NCI-H510A treated with DMSO at 0.1 percent for 48 hours (cell line): ENCODE data around the gene USP5.
A peak's percentile ranks its signal among the peaks of the same experiment; 100 is the strongest.
"Not testable (repeated sequence)": the region's sequence is repeated elsewhere in the genome, so short reads cannot be mapped to it uniquely, and the experiment has no call there.

Source experiments
- DNase-seq: peaks from one replicate; lab custom pipeline; 2025; lab: John Stamatoyannopoulos, UW

The USP5 gene

GRCh38 chr12:6887460-6887859, 35.5 kb downstream of the USP5 start:
- DNase-seq: no peak

DNA sequence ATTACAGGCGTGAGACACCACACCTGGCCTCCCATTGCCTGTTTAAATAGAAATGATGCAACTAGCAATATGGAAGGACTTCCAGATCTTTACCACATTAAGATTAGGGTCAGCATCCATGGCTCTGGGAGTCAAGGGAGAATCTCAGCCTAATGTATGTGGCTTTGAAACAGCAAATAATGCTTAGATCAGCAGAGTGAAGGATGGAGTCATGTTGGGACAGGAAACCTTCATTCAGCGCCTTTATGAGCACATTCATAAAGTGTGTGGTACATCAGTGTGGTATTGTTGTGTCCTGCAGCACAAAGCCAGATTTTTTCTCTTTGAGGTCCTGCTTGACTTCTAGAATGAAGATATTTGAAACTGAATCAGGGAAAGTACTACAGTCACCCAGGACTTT, 36.4 kb downstream of the USP5 start:
- DNase-seq: no peak

- not testable (repeated sequence) for DNase-seq
These were observed 36.8 kb downstream of the USP5 start for GRCh38 chr12:6888794-6889193.

- not testable (repeated sequence) for DNase-seq
These were observed 38.0 kb downstream of the USP5 start for GRCh38 chr12:6889775-6890573.

- DNase-seq: peak; percentile 84
These were observed 39.1 kb downstream of the USP5 start for GRCh38 chr12:6890789-6891645.

- no peak for DNase-seq
These were observed 39.7 kb downstream of the USP5 start for GRCh38 chr12:6891646-6892001.

- not testable (repeated sequence) for DNase-seq
These were observed 40.7 kb downstream of the USP5 start for GRCh38 chr12:6892683-6893082.

GRCh38 chr12:6894321-6894720, 42.4 kb downstream of the USP5 start:
- DNase-seq: no peak

- DNase-seq: no peak
These were observed 45.0 kb downstream of the USP5 start for GRCh38 chr12:6896846-6897435.

- no peak for DNase-seq
These were observed 47.5 kb downstream of the USP5 start for GRCh38 chr12:6899427-6899826.

GRCh38 chr12:6899837-6900519, 48.0 kb downstream of the USP5 start:
- DNase-seq: no peak

GRCh38 chr12:6902448-6902847, 50.5 kb downstream of the USP5 start:
- DNase-seq: no peak

DNA sequence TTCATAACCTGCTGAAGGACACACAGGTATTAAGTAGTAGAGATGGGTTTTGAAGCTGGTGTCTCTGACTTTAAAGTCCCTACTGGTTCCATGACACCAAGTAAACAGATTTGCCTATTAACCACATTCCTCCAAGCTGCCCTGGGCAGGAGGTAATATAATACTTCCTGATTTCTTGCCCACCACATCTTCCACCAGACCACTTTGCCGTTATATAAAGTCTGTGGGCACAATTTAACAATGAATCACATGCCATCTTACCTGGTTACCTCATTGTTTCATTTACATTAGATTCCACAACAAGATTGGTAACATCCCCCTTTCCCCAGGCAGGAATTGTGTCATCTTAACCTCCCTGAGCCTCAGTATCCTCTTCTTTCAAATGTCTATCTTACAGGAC, 51.8 kb downstream of the USP5 start:
- no peak for DNase-seq

- DNase-seq: peak; percentile 90
These were observed 52.6 kb downstream of the USP5 start, which contains the start of gene LRRC23 for GRCh38 chr12:6904280-6905276. TSS of gene LRRC23 (plus strand) at chr12:6904822. CDS start at chr12:6905634, 812 bp downstream.

GRCh38 chr12:6905414-6906040, 53.6 kb downstream of the USP5 start:
- no peak for DNase-seq

DNA sequence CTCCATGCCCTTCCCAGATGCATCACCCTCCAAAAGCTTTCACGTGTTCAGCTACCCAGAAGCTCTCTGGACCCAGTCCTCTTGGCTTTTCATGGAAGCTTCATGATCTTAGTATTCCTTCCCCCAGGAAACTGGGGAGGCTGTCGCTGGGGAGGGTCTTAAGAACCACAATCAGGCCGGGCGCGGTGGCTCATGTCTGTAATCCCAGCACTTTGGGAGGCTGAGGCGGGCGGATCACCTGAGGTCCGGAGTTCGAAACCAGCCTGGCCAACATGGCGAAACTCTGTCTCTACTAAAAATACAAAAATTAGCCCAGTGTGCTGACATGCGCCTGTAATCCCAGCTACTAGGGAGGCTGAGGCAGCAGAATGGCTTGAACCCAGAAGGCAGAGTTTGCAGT, 56.2 kb downstream of the USP5 start:
- DNase-seq: not testable (repeated sequence)

GRCh38 chr12:6909421-6910145, 57.6 kb downstream of the USP5 start:
- no peak for DNase-seq

DNA sequence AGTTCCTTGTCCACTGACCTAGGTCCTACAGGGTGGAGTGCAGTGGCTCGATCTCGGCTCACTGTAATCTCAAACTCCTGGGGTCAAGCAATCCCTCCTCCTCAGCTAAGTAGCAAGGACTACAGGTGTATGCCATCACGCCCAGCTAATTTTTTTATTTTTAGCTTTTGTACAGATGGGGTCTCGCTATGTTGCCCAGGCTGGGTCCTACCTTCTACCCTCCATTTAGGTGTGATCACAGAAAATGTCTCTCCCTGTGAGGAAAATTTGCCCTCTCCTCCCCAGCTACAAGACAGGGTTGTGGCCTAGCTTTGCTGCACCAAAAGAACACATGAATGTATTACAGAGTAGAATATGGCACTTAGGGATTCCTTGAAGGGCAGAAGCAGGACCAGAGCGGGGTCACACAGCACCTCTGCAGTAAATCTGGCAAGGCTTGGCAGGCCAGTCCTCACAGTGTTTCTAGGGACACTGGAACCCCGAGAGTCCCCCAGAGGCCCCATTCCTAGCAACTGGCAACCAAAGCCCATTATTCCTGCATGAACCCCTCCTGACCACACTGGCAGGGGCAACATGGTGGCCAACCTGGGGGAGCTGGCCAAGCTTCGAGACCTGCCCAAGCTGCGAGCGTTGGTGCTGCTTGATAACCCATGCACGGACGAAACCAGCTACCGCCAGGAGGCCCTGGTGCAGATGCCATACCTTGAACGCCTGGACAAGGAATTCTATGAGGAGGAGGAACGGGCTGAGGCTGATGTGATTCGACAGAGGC, 60.4 kb downstream of the USP5 start:
- no peak for DNase-seq
